GM18873 (cell line): Measurements from ENCODE around the gene C7orf33.

Experiments used
- ATAC-seq: cut with Tn5 transposase; IDR thresholded peaks from one replicate; pipeline ENCODE4 v1.9.1; 2021; ENCODE audit warnings: mild to moderate bottlenecking, moderate library complexity, moderate number of reproducible peaks; ENCODE audit not compliant: unreplicated experiment, low FRiP score

The C7orf33 gene

GRCh38 chr7:148624735-148625134 is 34.2 kb downstream of the C7orf33 start:
- ATAC-seq: no peak

DNA sequence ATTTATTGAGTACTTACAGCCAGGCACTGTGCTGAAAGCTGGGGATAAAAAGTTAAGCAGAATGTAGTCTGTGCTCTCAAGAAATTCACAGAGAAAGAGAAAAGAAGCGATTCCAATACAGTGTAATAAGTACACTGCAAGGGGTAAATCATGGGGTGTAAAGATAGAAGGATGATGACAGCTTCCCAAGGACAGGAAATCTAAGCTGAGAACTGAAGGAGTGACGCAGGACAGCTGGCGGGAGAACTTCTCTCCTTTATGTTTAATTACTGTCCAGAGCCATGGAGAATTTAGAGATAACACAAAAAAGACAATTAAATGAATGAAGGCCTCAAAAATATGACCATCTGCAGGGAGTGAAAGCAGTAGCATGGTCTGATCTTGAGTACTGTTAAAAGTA is 34.8 kb downstream of the C7orf33 start:
- no peak for ATAC-seq

DNA sequence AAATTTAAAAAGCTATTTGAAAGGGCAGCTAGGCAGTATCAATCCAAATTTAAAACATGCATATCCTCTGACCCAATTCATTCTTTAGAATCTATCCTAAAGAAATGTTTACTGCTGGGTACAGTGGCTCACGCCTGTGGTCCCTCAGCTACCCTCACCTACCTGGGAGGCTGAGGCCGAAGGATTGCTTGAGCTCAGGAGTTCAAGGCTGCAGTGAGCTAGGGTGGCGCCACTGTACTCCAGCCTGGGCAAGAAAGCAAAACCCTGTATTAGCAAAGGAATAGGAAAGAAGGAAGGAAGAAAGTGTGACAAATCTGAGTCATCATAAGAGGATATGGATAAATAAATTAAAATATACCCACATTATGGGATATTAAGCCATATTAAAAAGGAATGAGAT is 36.3 kb downstream of the C7orf33 start:
- ATAC-seq: no peak

- no peak for ATAC-seq
Measured at GRCh38 chr7:148628011-148628410, 37.4 kb downstream of the C7orf33 start.

- ATAC-seq: no peak
Measured at GRCh38 chr7:148630078-148630477, 39.5 kb downstream of the C7orf33 start.

- ATAC-seq: no peak
Measured at GRCh38 chr7:148633761-148634160, 43.2 kb downstream of the C7orf33 start.

DNA sequence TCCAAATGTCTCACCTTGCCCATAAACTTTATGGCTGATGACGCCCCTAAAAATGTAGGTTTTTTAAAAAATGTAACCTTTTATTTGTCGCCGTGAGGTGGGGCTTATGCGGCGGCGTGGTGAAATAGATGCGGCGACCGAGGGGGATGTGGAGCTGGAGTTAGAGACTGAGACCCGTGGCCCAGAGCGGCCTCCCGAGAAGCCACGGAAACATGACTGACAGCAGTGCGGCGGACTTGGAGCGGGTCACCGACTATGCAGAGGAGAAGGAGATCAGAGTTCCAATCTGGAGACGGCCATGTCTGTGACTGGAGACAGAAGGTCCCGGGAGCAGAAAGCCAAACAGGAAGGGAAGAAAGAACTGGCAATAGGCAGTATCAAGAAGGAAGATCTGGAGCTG is 46.5 kb downstream of the C7orf33 start:
- no peak for ATAC-seq

- no peak for ATAC-seq
Measured at GRCh38 chr7:148645898-148646297, 55.3 kb downstream of the C7orf33 start.

- ATAC-seq: no peak
Measured at GRCh38 chr7:148650232-148650858, 59.8 kb downstream of the C7orf33 start.

GRCh38 chr7:148652773-148653172 is 62.2 kb downstream of the C7orf33 start:
- ATAC-seq: no peak

DNA sequence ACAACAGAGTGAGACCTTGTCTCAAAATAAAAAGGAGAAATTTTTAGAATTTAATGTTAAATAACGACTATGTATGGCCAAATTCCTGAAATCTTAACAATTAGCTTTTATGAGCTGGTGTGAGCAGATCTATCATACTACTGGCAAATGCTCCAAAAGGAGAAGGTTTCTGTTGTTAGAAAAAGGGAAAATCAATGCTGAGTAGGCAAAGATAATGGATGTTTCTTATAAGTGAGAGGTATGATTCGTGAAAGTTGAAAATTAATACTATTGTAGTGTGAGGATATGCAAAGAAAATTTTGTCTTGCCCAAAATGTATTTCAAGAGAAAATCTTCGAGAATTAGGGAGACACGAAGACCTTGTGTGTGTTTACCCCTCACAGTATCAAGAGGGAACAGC is 67.4 kb downstream of the C7orf33 start:
- no peak for ATAC-seq

DNA sequence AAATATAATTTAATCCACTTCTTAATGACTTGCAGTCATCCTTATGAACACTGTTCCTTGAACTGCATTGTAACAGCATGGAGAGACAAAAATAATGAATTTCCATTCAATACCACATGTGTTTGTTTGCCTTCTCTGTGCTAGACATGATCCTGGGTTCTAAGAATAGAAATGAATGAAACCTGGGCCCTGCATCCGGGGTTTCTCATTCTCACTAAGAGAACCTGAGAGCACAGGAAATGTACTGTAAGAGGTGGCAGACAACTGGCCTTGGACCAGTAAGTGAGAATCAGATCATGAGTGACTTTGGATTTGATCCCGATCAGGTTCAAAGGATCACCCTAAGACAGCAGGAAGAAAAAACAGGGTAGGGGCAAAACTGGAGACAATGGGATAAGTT is 70.9 kb downstream of the C7orf33 start:
- ATAC-seq: no peak

- no peak for ATAC-seq
Measured at GRCh38 chr7:148662646-148663045, 72.1 kb downstream of the C7orf33 start.

GRCh38 chr7:148664324-148664723 is 73.8 kb downstream of the C7orf33 start:
- ATAC-seq: no peak

GRCh38 chr7:148665221-148665620 is 74.7 kb downstream of the C7orf33 start:
- ATAC-seq: no peak
